Ascending aorta (tissue), 2 donors: ENCODE data around the gene CEP170B. TPM values are rescaled to one million over a fixed set of nuclear protein-coding genes. Genes with fewer than 3 reads are reported as not detected.
"Not testable (repeated sequence)": the region's sequence is repeated elsewhere in the genome, so short reads cannot be mapped to it uniquely, and the experiment has no call there.

Source experiments
- DNase-seq, 2 donors: peaks; one replicate each; pipeline ENCODE4 v3.0.0-alpha.2; 2019; ENCODE audit warnings: low spot score in 2 of 2
- H3K27ac ChIP-seq, 2 donors: fragments of 200-600 bp; sonication (generic); one replicate each; pipeline ENCODE4 v1.5.1; 2016 to 2017; ENCODE audit warnings: mild to moderate bottlenecking in 1 of 2
- H3K27me3 ChIP-seq: fragments of 200-600 bp; sonication (generic); one replicate; pipeline ENCODE4 v1.5.1; 2017
- H3K36me3 ChIP-seq, 2 donors: fragments of 200-600 bp; sonication (generic); one replicate each; pipeline ENCODE4 v1.5.1; 2016
- H3K4me1 ChIP-seq, 2 donors: fragments of 200-600 bp; sonication (generic); one replicate each; pipeline ENCODE4 v1.5.1; 2016 to 2017; ENCODE audit warnings: mild to moderate bottlenecking in 1 of 2
- H3K4me3 ChIP-seq, 2 donors: fragments of 200-600 bp; sonication (generic); one replicate each; pipeline ENCODE4 v1.5.1; 2016 to 2017; ENCODE audit warnings: mild to moderate bottlenecking in 1 of 2
- H3K9me3 ChIP-seq, 2 donors: fragments of 200-600 bp; sonication (generic); one replicate each; pipeline ENCODE4 v1.5.1; 2016
- CTCF ChIP-seq, 3 experiments: fragments of 200-600 bp in 2 of 3; fragments of 450-650 bp in 1 of 3; sonication (generic) in 2 of 3; IDR thresholded peaks; one replicate each; pipeline ENCODE4 v1.5.1; 2016 to 2019; ENCODE audit warnings: antibody characterized with exemption in 3 of 3, mild to moderate bottlenecking in 1 of 3, moderate library complexity in 1 of 3
- intact Hi-C: fragments of 100-400 bp; cut with DNase I; formaldehyde crosslinking; loops from one replicate; pipeline ENCODE4 v1.15.1; 2023
- total RNA-seq: library from RNA; depleted of rRNA; stranded (reverse); fragments of >200 nt; gene quantifications from one replicate; pipeline ENCODE4 v1.1.0, GENCODE V29; 2016

CEP170B gene
- total RNA-seq, 1 donor from 2014 or later = 39.1 TPM

GRCh38 chr14:104826189-104826860 is 38.7 kb upstream of the CEP170B start:
- Histone ChIP-seq H3K27me3 (no peaks in the 10 kb centered on the region), H3K36me3 (no peaks in the 10 kb centered on the region), H3K4me3 (peak overlapping the region; percentile 63 to 92), H3K4me1 (peaks cover 8 to 12% of the 10 kb centered on the region in 2 donors), H3K27ac (peak overlapping the region; percentile 7 to 59), H3K9me3 (no peaks in the 10 kb centered on the region)
- DNase-seq = peak; percentile 54 to 94
- TF ChIP-seq CTCF (IDR thresholded peaks at IDR 0.05) = peak; percentile 56 to 83 (median 79)
- intact Hi-C loops = loop anchor here (1.0 to 5.0 kb wide), 3 partner anchors 26 to 146 kb away; no protein-coding TSS in a partner anchor

GRCh38 chr14:104826861-104827176 is 38.2 kb upstream of the CEP170B start:
- H3K27ac ChIP-seq = no peak overlapping the region
- H3K4me3 ChIP-seq = peak overlapping the region; percentile 63 to 92
- intact Hi-C loops = loop anchor here (1.0 to 5.0 kb wide), 3 partner anchors 27 to 145 kb away; no protein-coding TSS in a partner anchor
- no peaks in the 10 kb centered on the region for H3K27me3 ChIP-seq
- DNase-seq = no peak
- H3K9me3 ChIP-seq = no peaks in the 10 kb centered on the region
- no peak for TF ChIP-seq CTCF (IDR thresholded peaks at IDR 0.05)
- peaks cover 8 to 12% of the 10 kb centered on the region in 2 donors for H3K4me1 ChIP-seq
- H3K36me3 ChIP-seq = no peaks in the 10 kb centered on the region

- DNase-seq = peak in 1 of 2 donors; percentile 65
- no peaks in the 10 kb centered on the region for H3K27me3 ChIP-seq
- no peaks in the 10 kb centered on the region for H3K9me3 ChIP-seq
- intact Hi-C loops = loop anchor here (5.0 kb wide), 1 partner anchor 145 kb away; no protein-coding TSS in a partner anchor
- H3K36me3 ChIP-seq = no peaks in the 10 kb centered on the region
- no peak overlapping the region for H3K27ac ChIP-seq
- peak; percentile 10 to 32 (median 19) for TF ChIP-seq CTCF (IDR thresholded peaks at IDR 0.05)
- H3K4me3 ChIP-seq = peak overlapping the region; percentile 63 to 92
- peaks cover 8 to 12% of the 10 kb centered on the region in 2 donors for H3K4me1 ChIP-seq
Observed at GRCh38 chr14:104827177-104828055, 37.7 kb upstream of the CEP170B start.

- Histone ChIP-seq H3K4me1 (peaks cover 8 to 12% of the 10 kb centered on the region in 2 donors), H3K27ac (no peak overlapping the region), H3K9me3 (no peaks in the 10 kb centered on the region), H3K27me3 (no peaks in the 10 kb centered on the region), H3K36me3 (no peaks in the 10 kb centered on the region), H3K4me3 (no peak overlapping the region)
- DNase-seq = no peak
- no peak for TF ChIP-seq CTCF (IDR thresholded peaks at IDR 0.05)
- intact Hi-C loops = no loop called here
Observed at GRCh38 chr14:104830781-104831180, 34.3 kb upstream of the CEP170B start.

- H3K36me3 ChIP-seq, H3K4me1 ChIP-seq, intact Hi-C loops, H3K27me3 ChIP-seq, H3K27ac ChIP-seq, H3K4me3 ChIP-seq, H3K9me3 ChIP-seq: not testable (repeated sequence)
- peak in 1 of 2 donors; percentile 44 for DNase-seq
Observed at GRCh38 chr14:104836171-104836935, 28.7 kb upstream of the CEP170B start.
